WI38 (cell line): Measurements from ENCODE around the gene VWF.

Source experiments
- H3K4me3 ChIP-seq: 2 replicates; pipeline ENCODE4 v1.5.1; 2011; ENCODE audit warnings: low read depth, mild to moderate bottlenecking, control low read depth, low read length
- CTCF ChIP-seq: IDR thresholded peaks from 2 replicates; pipeline ENCODE4 v1.5.1; 2012; ENCODE audit warnings: low read depth, mild to moderate bottlenecking, control low read depth, low read length

The VWF gene

GRCh38 chr12:6088921-6089747 lies 35.3 kb downstream of the VWF start:
- TF ChIP-seq CTCF, result no peak
- H3K4me3 ChIP-seq, result no peak overlapping the region

- no peak overlapping the region for H3K4me3 ChIP-seq
- no peak for TF ChIP-seq CTCF
These were observed 38.2 kb downstream of the VWF start for GRCh38 chr12:6086316-6086715.

- no peak for TF ChIP-seq CTCF
- no peak overlapping the region for H3K4me3 ChIP-seq
These were observed 38.6 kb downstream of the VWF start for GRCh38 chr12:6085841-6086240.

- TF ChIP-seq CTCF, result no peak
These were observed 39.5 kb downstream of the VWF start for GRCh38 chr12:6084969-6085450.

GRCh38 chr12:6084261-6084968 lies 40.1 kb downstream of the VWF start:
- TF ChIP-seq CTCF, result no peak
- H3K4me3 ChIP-seq, result no peak overlapping the region

More at GRCh38 chr12:6084969-6085450, 39.5 kb downstream of the VWF start:
- no peak overlapping the region for H3K4me3 ChIP-seq

- H3K4me3 ChIP-seq, result no peak overlapping the region
- TF ChIP-seq CTCF, result no peak
These were observed 40.9 kb downstream of the VWF start for GRCh38 chr12:6083601-6084000.

GRCh38 chr12:6082613-6083012 lies 41.9 kb downstream of the VWF start:
- no peak for TF ChIP-seq CTCF
- H3K4me3 ChIP-seq, result no peak overlapping the region
